Chondrocyte (in vitro differentiated cells): Measurements from ENCODE around the gene MCOLN2. TPM values are rescaled to one million over a fixed set of nuclear protein-coding genes. Genes with fewer than 3 reads are reported as not detected.
A peak's percentile ranks its signal among the peaks of the same experiment; 100 is the strongest.

Experiments
- DNase-seq: peaks from one replicate; pipeline ENCODE4 v3.0.0; 2021; ENCODE audit warnings: mixed read lengths, low spot score
- H3K27ac Mint-ChIP-seq: one replicate; pipeline ENCODE4 v1.8.0; 2021; ENCODE audit warnings: mild to moderate bottlenecking, moderate library complexity, mixed read lengths; ENCODE audit not compliant: unreplicated experiment
- H3K27me3 Mint-ChIP-seq: 2 replicates; pipeline ENCODE4 v1.8.0; 2021; ENCODE audit warnings: low read depth, mixed read lengths
- H3K36me3 Mint-ChIP-seq: 2 replicates; pipeline ENCODE4 v1.8.0; 2021; ENCODE audit warnings: low read depth, mixed read lengths
- H3K4me1 Mint-ChIP-seq: 2 replicates; pipeline ENCODE4 v1.8.0; 2021; ENCODE audit warnings: low read depth, mild to moderate bottlenecking, mixed read lengths
- H3K4me3 Mint-ChIP-seq: one replicate; pipeline ENCODE4 v1.8.0; 2021; ENCODE audit warnings: mild to moderate bottlenecking, moderate library complexity, mixed read lengths; ENCODE audit not compliant: unreplicated experiment
- H3K9me3 Mint-ChIP-seq: 2 replicates; pipeline ENCODE4 v1.8.0; 2021; ENCODE audit warnings: low read depth, mixed read lengths
- total RNA-seq: library from RNA; stranded (reverse); gene quantifications from 3 replicates; pipeline ENCODE4 v1.2.1, GENCODE V29; 2021
- TF ChIP-seq, protein P1 (sequence below): fragments of 200-600 bp; sonication (generic); IDR thresholded peaks from 2 replicates; pipeline ENCODE4 v1.5.0; 2021; ENCODE audit warnings: antibody characterized with exemption, mild to moderate bottlenecking, moderate library complexity

Gene MCOLN2
- total RNA-seq, 1 donor from 2014 or later: not detected

DNA sequence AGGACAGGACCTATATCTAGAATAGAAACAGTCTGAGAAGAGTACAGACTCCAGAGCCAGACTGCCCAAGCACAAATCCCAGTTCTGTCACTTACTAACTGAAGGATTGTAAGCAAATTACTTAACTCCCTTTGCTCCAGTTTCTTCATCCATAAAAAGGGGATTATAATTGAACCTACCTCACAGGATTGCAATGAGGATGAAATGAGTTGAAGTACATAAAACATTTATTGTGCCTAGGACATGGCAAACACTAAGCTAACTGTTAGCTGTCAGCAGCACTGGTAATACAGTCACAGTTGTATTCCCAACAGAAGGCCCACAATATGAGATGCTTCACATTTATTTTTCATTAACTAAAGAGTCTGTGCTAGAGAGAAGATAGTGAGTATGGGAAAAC, 33.9 kb downstream of the MCOLN2 start:
- Mint-ChIP-seq H3K27ac (no peak overlapping the region), H3K9me3 (no peaks in the 10 kb centered on the region), H3K27me3 (no peaks in the 10 kb centered on the region), H3K4me3 (no peak overlapping the region), H3K36me3 (peaks cover 2% of the 10 kb centered on the region), H3K4me1 (peaks cover 22% of the 10 kb centered on the region)
- TF ChIP-seq, protein P1, sequence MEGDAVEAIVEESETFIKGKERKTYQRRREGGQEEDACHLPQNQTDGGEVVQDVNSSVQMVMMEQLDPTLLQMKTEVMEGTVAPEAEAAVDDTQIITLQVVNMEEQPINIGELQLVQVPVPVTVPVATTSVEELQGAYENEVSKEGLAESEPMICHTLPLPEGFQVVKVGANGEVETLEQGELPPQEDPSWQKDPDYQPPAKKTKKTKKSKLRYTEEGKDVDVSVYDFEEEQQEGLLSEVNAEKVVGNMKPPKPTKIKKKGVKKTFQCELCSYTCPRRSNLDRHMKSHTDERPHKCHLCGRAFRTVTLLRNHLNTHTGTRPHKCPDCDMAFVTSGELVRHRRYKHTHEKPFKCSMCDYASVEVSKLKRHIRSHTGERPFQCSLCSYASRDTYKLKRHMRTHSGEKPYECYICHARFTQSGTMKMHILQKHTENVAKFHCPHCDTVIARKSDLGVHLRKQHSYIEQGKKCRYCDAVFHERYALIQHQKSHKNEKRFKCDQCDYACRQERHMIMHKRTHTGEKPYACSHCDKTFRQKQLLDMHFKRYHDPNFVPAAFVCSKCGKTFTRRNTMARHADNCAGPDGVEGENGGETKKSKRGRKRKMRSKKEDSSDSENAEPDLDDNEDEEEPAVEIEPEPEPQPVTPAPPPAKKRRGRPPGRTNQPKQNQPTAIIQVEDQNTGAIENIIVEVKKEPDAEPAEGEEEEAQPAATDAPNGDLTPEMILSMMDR: no peak
- no peak for DNase-seq

- Mint-ChIP-seq H3K4me1 (peaks cover 22% of the 10 kb centered on the region), H3K4me3 (no peak overlapping the region), H3K27ac (no peak overlapping the region), H3K36me3 (peaks cover 2% of the 10 kb centered on the region), H3K9me3 (no peaks in the 10 kb centered on the region), H3K27me3 (peaks cover 11% of the 10 kb centered on the region)
- TF ChIP-seq, protein P1: no peak
- DNase-seq: no peak
Measured at GRCh38 chr1:84961316-84961715, 35.6 kb downstream of the MCOLN2 start.

GRCh38 chr1:84960371-84960770, 36.5 kb downstream of the MCOLN2 start:
- TF ChIP-seq, protein P1: no peak
- H3K36me3 Mint-ChIP-seq: peaks cover 2% of the 10 kb centered on the region
- H3K27ac Mint-ChIP-seq: peak overlapping the region; percentile 30
- no peak for DNase-seq
- peaks cover 15% of the 10 kb centered on the region for H3K27me3 Mint-ChIP-seq
- no peak overlapping the region for H3K4me3 Mint-ChIP-seq
- H3K9me3 Mint-ChIP-seq: no peaks in the 10 kb centered on the region
- H3K4me1 Mint-ChIP-seq: peaks cover 22% of the 10 kb centered on the region

DNA sequence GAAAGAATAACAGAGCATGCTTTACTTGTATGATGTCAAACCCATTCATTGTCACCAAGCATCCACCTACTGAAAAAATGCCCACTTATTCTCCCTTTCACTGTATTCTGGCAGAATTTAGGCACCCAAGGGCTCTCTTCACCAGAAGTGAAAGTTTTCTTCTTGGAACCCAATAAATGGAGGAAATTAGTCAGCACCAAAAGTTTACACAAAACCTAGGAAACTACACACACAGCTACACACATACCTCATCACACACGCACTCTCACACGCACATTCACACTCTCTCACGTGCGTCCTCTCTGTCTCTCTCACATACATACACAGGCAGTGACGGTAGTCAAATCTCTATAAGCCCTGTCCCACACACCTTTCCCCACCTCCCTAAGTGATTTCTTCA, 37.6 kb downstream of the MCOLN2 start:
- Mint-ChIP-seq H3K9me3 (no peaks in the 10 kb centered on the region), H3K36me3 (peaks cover 2% of the 10 kb centered on the region), H3K27me3 (peaks cover 17% of the 10 kb centered on the region), H3K27ac (no peak overlapping the region), H3K4me3 (no peak overlapping the region), H3K4me1 (peaks cover 22% of the 10 kb centered on the region)
- no peak for DNase-seq
- TF ChIP-seq, protein P1: no peak

- H3K27me3 Mint-ChIP-seq: peaks cover 17% of the 10 kb centered on the region
Measured at GRCh38 chr1:84957966-84958365, 38.9 kb downstream of the MCOLN2 start.

More at GRCh38 chr1:84957966-84958365, 38.9 kb downstream of the MCOLN2 start:
- peaks cover 22% of the 10 kb centered on the region for H3K4me1 Mint-ChIP-seq
- H3K36me3 Mint-ChIP-seq: peaks cover 2% of the 10 kb centered on the region
- H3K9me3 Mint-ChIP-seq: no peaks in the 10 kb centered on the region
- no peak for DNase-seq
- no peak overlapping the region for H3K27ac Mint-ChIP-seq
- TF ChIP-seq, protein P1: no peak
- H3K4me3 Mint-ChIP-seq: no peak overlapping the region
